SU-DHL-6 (cell line): ENCODE data around the gene DUOX2.
"Not testable (repeated sequence)": the region's sequence is repeated elsewhere in the genome, so short reads cannot be mapped to it uniquely, and the experiment has no call there.

ENCODE experiments used
- H2AFZ ChIP-seq: fragments of 200-600 bp; sonication (generic); 2 replicates; pipeline ENCODE4 v1.6.1; 2014; ENCODE audit warnings: low read depth, mild to moderate bottlenecking, moderate library complexity, mixed read lengths, antibody characterized with exemption, low read length; ENCODE audit not compliant: severe bottlenecking
- H3F3A ChIP-seq: fragments of 200-600 bp; shearing (Covaris generic); 2 replicates; pipeline ENCODE4 v1.6.0; 2016; ENCODE audit warnings: antibody characterized with exemption, mild to moderate bottlenecking; ENCODE audit not compliant: insufficient read depth
- H3K27ac ChIP-seq: fragments of 200-600 bp; sonication (generic); 2 replicates; pipeline ENCODE4 v1.5.1; 2016; ENCODE audit warnings: low read depth, mild to moderate bottlenecking, low read length, moderate library complexity, mixed read lengths
- H3K27me3 ChIP-seq: fragments of 200-600 bp; sonication (generic), shearing (Covaris generic); 2 replicates; pipeline ENCODE4 v1.6.0; 2014; ENCODE audit warnings: mild to moderate bottlenecking, low read length
- H3K36me3 ChIP-seq: fragments of 200-600 bp; sonication (generic); 2 replicates; pipeline ENCODE4 v1.6.1; 2014; ENCODE audit warnings: mild to moderate bottlenecking, low read length, mixed read lengths
- H3K4me2 ChIP-seq: fragments of 300-600, 200-600 bp; shearing (Covaris generic), sonication (generic); 2 replicates; pipeline ENCODE4 v1.6.0; 2014; ENCODE audit warnings: low read length, low read depth, mild to moderate bottlenecking; ENCODE audit not compliant: poor library complexity, severe bottlenecking
- H3K4me3 ChIP-seq: fragments of 200-600 bp; sonication (generic); 2 replicates; pipeline ENCODE4 v1.5.1; 2014; ENCODE audit warnings: antibody characterized with exemption, low read length, mild to moderate bottlenecking, mixed read lengths; ENCODE audit not compliant: insufficient read depth, poor library complexity, severe bottlenecking
- H3K79me2 ChIP-seq: fragments of 200-600 bp; sonication (generic); 2 replicates; pipeline ENCODE4 v1.6.1; 2014; ENCODE audit warnings: mild to moderate bottlenecking, low read length, moderate library complexity; ENCODE audit not compliant: insufficient read depth
- H3K9ac ChIP-seq: fragments of 200-600 bp; sonication (generic); 2 replicates; pipeline ENCODE4 v1.7.0; 2014; ENCODE audit warnings: mild to moderate bottlenecking, low read length
- H3K9me2 ChIP-seq: fragments of 200-600 bp; sonication (generic); replicated peaks from 2 replicates; pipeline ENCODE4 v1.6.1; 2014; ENCODE audit warnings: low read length; ENCODE audit not compliant: insufficient read depth
- H3K9me3 ChIP-seq: fragments of 200-600 bp; sonication (generic); 2 replicates; pipeline ENCODE4 v1.6.1; 2014; ENCODE audit warnings: low read length, mixed read lengths; ENCODE audit not compliant: insufficient read depth
- H4K20me1 ChIP-seq: fragments of 200-600 bp; sonication (generic); 2 replicates; pipeline ENCODE4 v1.6.1; 2014; ENCODE audit warnings: low read depth, mild to moderate bottlenecking, antibody characterized with exemption, low read length, moderate library complexity, mixed read lengths
- EZH2phosphoT487 ChIP-seq: fragments of 200-600 bp; sonication (generic), shearing (Covaris generic); conservative IDR thresholded peaks from 2 replicates; pipeline ENCODE4 v1.6.1; 2018; ENCODE audit warnings: mild to moderate bottlenecking, antibody characterized with exemption, low read length, moderate library complexity, mixed read lengths
- TF ChIP-seq, protein P1 (sequence below): fragments of 200-600 bp; sonication (generic); IDR thresholded peaks from one replicate; pipeline ENCODE4 v1.5.1; 2017; ENCODE audit warnings: antibody characterized with exemption, mild to moderate bottlenecking, low read length, moderate library complexity; ENCODE audit not compliant: insufficient read depth, poor library complexity, severe bottlenecking

The DUOX2 gene

DNA sequence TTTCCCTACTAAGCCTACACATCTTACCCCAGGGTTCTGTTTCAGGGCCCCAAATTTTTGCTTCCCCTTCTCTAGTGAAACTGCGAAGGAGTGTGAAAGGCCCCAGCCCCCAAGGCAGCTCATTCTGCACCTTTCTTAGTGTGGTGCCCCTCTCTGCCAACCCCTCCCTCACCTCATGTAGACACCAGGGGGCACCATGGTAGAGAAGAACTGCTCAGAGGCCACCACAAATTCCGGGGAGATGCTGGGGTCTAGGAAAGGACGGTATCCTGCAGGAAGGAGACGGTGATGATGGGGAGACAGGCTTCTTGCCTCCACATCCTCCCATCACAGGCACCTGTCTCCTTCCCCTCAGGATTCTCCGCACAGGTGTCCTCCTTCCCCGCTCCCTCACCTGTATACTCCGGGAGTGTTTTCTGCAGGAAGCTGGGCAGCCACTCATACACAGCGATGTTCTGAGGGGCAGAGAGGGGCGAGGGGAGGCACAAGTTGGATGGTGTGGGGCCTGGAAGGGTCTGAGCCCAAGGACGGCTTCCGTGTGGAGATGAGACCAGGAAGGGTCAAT lies 3.6 kb downstream of the DUOX2 start:
- Histone ChIP-seq H3K4me3 (no peak overlapping the region), H4K20me1 (no peaks in the 10 kb centered on the region), H3K79me2 (no peaks in the 10 kb centered on the region), H3K4me2 (no peak overlapping the region), H3F3A (no peaks in the 10 kb centered on the region), H2AFZ (no peak overlapping the region), H3K9ac (no peak overlapping the region), H3K9me3 (no peaks in the 10 kb centered on the region), H3K9me2 (no peaks in the 10 kb centered on the region), H3K36me3 (no peaks in the 10 kb centered on the region), H3K27ac (no peak overlapping the region), H3K27me3 (no peaks in the 10 kb centered on the region)
- no peak for TF ChIP-seq EZH2phosphoT487
- TF ChIP-seq, protein P1, sequence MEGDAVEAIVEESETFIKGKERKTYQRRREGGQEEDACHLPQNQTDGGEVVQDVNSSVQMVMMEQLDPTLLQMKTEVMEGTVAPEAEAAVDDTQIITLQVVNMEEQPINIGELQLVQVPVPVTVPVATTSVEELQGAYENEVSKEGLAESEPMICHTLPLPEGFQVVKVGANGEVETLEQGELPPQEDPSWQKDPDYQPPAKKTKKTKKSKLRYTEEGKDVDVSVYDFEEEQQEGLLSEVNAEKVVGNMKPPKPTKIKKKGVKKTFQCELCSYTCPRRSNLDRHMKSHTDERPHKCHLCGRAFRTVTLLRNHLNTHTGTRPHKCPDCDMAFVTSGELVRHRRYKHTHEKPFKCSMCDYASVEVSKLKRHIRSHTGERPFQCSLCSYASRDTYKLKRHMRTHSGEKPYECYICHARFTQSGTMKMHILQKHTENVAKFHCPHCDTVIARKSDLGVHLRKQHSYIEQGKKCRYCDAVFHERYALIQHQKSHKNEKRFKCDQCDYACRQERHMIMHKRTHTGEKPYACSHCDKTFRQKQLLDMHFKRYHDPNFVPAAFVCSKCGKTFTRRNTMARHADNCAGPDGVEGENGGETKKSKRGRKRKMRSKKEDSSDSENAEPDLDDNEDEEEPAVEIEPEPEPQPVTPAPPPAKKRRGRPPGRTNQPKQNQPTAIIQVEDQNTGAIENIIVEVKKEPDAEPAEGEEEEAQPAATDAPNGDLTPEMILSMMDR = no peak

DNA sequence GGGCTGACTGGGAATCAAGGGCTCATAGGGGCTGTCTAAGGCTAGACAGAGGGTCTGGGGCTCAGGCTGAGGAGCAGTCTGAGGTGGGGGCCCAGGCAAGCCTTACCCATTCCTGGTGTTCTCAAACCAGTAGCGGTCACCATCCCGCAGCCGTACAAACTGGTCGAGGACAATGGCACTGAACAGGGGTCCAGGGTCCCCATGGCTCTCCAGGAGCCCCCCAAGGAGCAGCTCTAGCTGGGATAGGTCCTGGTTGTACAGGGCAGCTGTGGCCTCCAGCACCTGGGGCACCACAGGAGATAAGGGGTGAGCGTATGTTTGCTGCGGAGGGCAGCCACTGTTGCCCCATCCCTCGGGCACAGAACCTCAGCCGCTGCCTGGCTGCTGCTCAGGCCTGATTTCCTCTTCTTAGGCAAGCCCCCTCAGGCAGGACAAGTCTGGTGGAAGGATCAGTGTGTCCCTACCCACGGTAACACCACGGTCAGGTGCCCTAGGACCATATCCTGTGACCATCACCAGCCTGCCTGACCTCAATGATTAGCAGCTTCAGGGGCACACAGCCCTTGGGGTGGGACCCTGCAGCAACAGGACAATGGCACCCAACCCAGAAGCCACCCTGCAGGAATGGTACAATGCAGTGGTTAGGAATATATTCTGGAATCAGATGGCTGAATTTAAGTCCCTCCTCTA lies 5.9 kb downstream of the DUOX2 start:
- Histone ChIP-seq H3K9me3 (no peaks in the 10 kb centered on the region), H3K27me3 (no peaks in the 10 kb centered on the region), H4K20me1 (no peaks in the 10 kb centered on the region), H3K9me2 (no peaks in the 10 kb centered on the region), H3K4me2 (no peak overlapping the region), H3K4me3 (no peak overlapping the region), H3K9ac (no peak overlapping the region), H3K36me3 (no peaks in the 10 kb centered on the region), H3K27ac (no peak overlapping the region), H3F3A (no peaks in the 10 kb centered on the region), H3K79me2 (no peaks in the 10 kb centered on the region), H2AFZ (no peak overlapping the region)
- TF ChIP-seq EZH2phosphoT487 = no peak

DNA sequence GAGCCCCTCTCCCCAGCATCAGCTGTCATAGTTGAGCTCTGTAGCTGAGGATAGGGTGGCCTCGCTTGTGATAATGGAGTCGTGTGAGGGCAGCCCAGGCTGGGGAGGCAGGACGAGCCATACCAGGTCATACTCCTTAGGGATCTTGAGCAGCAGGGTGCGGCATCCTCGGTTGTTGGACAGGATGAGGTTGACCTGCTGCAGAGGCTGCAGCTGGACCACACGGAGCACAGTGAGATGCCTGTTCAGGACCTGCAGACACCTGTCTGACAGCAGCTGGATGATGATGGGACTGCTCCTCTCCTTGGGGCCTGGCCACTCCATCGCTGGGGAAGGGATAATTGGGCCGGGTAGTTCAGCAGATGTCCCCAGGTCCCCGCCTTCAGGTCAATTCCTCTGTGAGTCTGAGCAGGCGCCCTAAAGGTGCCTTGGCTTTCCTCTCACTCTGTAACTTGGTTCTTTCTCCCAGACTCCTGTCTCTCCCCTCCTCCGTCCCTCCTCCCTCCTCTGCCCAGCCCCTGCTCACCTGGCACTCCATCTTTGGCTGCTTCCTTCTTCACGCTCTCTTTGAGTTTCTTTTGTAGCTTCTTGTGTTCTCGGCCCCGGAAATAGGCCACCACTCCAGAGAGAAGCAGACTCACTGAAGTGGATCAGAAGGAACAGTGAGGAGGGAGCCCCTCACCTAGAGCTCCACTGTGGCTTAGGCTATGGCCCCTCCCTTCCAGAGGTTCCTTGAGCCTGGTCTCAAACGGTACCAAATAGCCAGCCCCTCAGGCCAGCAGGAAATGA lies 7.8 kb downstream of the DUOX2 start:
- H2AFZ ChIP-seq = no peak overlapping the region
- no peaks in the 10 kb centered on the region for H3K27me3 ChIP-seq
- no peaks in the 10 kb centered on the region for H3K9me3 ChIP-seq
- no peaks in the 10 kb centered on the region for H3K79me2 ChIP-seq
- no peaks in the 10 kb centered on the region for H4K20me1 ChIP-seq
- H3F3A ChIP-seq = no peaks in the 10 kb centered on the region
- H3K27ac ChIP-seq = no peak overlapping the region
- H3K4me3 ChIP-seq = no peak overlapping the region
- no peaks in the 10 kb centered on the region for H3K36me3 ChIP-seq
- H3K4me2 ChIP-seq = no peak overlapping the region
- H3K9me2 ChIP-seq = no peaks in the 10 kb centered on the region
- TF ChIP-seq, protein P1 = no peak
- TF ChIP-seq EZH2phosphoT487 = no peak
- no peak overlapping the region for H3K9ac ChIP-seq

DNA sequence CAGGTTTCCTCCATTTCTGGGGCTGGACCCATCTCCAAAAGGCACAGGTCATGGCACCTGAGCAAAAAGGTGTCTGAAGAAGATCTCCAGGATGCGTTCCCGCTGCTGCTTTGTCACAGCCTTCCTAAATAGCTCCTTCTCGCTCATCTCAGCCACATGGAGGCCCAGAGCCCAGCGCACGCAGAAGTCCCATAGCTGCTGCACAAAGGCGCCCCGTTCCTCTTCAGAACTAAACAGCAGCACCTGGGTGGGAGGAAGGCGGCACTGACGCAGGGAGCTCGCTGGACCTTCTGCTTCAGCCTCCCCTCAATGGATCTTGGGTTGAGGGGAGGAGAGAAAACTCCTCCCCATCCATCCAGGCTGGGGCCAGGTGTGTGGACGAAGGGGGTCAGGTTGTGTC lies 8.4 kb downstream of the DUOX2 start:
- no peaks in the 10 kb centered on the region for H3K27me3 ChIP-seq
- H3F3A ChIP-seq = no peaks in the 10 kb centered on the region
- H3K9me3 ChIP-seq = no peaks in the 10 kb centered on the region
- H3K27ac ChIP-seq = no peak overlapping the region
- no peaks in the 10 kb centered on the region for H3K9me2 ChIP-seq
- no peak overlapping the region for H3K9ac ChIP-seq
- no peak overlapping the region for H3K4me3 ChIP-seq
- TF ChIP-seq, protein P1 = no peak
- no peak overlapping the region for H3K4me2 ChIP-seq
- H3K36me3 ChIP-seq = no peaks in the 10 kb centered on the region
- no peaks in the 10 kb centered on the region for H4K20me1 ChIP-seq
- H3K79me2 ChIP-seq = no peaks in the 10 kb centered on the region
- H2AFZ ChIP-seq = no peak overlapping the region

DNA sequence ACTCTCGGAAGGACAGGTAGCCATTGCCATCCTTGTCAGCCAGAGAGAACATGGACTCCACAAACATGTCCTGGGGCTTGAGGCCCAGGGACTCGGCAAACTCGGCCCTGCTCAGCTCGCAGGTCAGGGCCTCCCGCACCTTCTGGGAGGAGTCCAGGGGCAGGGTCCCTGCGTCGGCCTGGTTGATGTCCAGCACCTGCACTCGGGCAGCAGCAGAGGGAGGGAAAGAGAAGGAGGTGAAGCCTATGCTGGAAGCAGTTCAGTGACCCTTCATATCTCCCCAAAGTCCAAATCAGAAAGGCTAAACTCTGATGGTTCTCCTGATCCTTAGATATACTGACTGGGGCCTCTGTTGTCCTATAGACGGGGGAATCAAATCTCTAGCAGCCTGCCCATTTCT lies 9.8 kb downstream of the DUOX2 start:
- H2AFZ ChIP-seq, H3K27ac ChIP-seq, H3K9ac ChIP-seq, H3K27me3 ChIP-seq, H3F3A ChIP-seq, H3K9me2 ChIP-seq, H3K9me3 ChIP-seq, H3K36me3 ChIP-seq, H3K79me2 ChIP-seq, H3K4me3 ChIP-seq, H4K20me1 ChIP-seq, H3K4me2 ChIP-seq: not testable (repeated sequence)
